ENCODE results near the gene SULT2B1.

GRCh38 chr19:48646001-48646721 lies 94.2 kb downstream of the SULT2B1 start, which contains the start of gene CA11:
- TF ChIP-seq SUZ12 (IDR thresholded peaks at IDR 0.05; ENCODE audit: extremely low read depth, insufficient read depth, insufficient read length) (no peak), ZNF274 (IDR thresholded peaks at IDR 0.05; ENCODE audit: low read depth, low read length) (no peak)
